ENCODE measurements around the gene TBCEL.
A peak's percentile ranks its signal among the peaks of the same experiment; 100 is the strongest.

DNA sequence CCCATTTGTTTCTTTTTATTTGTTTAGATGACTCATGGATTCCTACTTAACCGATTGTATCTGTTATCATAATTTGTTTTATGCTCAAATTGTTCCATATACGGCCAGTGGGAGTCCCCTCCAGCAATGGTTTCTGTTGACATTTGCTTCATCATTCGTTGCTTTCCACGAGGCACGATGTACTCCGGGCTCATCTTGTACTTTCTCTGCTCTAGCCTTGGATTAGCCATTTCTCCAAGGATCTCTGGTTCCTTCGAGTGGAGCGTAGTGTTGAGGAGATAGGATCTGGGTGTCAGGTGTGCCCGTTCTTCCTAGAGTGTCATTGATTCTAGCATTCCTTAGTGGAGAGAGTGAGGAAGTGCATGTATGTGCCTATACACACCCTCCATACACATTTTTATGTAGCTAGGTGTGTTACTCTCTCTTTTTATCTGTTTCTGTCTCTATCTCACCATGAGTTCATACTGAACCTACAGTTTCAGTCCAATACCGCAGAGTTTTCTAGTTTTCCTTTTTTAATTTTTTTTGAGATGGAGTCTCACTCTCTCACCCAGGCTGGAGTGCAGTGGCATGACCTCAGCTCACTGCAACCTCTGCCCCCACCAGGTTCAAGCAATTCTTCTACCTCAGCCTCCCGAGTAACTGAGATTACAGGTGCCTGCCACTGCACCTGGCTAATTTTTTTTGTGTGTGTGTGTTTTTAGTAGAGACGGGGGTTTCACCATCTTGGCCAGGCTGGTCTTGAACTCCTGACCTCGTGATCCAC is 108.5 kb downstream of the TBCEL start:
- TF ChIP-seq, protein P1, sequence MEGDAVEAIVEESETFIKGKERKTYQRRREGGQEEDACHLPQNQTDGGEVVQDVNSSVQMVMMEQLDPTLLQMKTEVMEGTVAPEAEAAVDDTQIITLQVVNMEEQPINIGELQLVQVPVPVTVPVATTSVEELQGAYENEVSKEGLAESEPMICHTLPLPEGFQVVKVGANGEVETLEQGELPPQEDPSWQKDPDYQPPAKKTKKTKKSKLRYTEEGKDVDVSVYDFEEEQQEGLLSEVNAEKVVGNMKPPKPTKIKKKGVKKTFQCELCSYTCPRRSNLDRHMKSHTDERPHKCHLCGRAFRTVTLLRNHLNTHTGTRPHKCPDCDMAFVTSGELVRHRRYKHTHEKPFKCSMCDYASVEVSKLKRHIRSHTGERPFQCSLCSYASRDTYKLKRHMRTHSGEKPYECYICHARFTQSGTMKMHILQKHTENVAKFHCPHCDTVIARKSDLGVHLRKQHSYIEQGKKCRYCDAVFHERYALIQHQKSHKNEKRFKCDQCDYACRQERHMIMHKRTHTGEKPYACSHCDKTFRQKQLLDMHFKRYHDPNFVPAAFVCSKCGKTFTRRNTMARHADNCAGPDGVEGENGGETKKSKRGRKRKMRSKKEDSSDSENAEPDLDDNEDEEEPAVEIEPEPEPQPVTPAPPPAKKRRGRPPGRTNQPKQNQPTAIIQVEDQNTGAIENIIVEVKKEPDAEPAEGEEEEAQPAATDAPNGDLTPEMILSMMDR (IDR thresholded peaks at IDR 0.05 in 2 of 3, conservative IDR thresholded peaks at IDR 0.05 in 1 of 3; ENCODE audit: borderline replicate concordance in 1 of 3, insufficient read depth in 1 of 3, low read depth in 2 of 3, low read length in 2 of 3), result peak; percentile 8 to 59 (median 47); a peak in 4 of 6 replicates
- no peak for TF ChIP-seq POLR2AphosphoS5 (IDR thresholded peaks at IDR 0.05; ENCODE audit: low read depth, low read length)
- TF ChIP-seq RAD21 (IDR thresholded peaks at IDR 0.05; ENCODE audit: low read depth), result 0 out of 2 replicates have a peak, but pooled peaks have one; percentile 10
- TF ChIP-seq, protein P2, sequence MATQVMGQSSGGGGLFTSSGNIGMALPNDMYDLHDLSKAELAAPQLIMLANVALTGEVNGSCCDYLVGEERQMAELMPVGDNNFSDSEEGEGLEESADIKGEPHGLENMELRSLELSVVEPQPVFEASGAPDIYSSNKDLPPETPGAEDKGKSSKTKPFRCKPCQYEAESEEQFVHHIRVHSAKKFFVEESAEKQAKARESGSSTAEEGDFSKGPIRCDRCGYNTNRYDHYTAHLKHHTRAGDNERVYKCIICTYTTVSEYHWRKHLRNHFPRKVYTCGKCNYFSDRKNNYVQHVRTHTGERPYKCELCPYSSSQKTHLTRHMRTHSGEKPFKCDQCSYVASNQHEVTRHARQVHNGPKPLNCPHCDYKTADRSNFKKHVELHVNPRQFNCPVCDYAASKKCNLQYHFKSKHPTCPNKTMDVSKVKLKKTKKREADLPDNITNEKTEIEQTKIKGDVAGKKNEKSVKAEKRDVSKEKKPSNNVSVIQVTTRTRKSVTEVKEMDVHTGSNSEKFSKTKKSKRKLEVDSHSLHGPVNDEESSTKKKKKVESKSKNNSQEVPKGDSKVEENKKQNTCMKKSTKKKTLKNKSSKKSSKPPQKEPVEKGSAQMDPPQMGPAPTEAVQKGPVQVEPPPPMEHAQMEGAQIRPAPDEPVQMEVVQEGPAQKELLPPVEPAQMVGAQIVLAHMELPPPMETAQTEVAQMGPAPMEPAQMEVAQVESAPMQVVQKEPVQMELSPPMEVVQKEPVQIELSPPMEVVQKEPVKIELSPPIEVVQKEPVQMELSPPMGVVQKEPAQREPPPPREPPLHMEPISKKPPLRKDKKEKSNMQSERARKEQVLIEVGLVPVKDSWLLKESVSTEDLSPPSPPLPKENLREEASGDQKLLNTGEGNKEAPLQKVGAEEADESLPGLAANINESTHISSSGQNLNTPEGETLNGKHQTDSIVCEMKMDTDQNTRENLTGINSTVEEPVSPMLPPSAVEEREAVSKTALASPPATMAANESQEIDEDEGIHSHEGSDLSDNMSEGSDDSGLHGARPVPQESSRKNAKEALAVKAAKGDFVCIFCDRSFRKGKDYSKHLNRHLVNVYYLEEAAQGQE (IDR thresholded peaks at IDR 0.05; ENCODE audit: low read depth), result no peak
- no peak for TF ChIP-seq EZH2 (IDR thresholded peaks at IDR 0.05)
- TF ChIP-seq POLR2A (IDR thresholded peaks at IDR 0.05; ENCODE audit: borderline replicate concordance, extremely low read depth, insufficient read depth, insufficient read length), result no peak
- TF ChIP-seq, protein P3, sequence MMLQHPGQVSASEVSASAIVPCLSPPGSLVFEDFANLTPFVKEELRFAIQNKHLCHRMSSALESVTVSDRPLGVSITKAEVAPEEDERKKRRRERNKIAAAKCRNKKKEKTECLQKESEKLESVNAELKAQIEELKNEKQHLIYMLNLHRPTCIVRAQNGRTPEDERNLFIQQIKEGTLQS (IDR thresholded peaks at IDR 0.05), result no peak
- TF ChIP-seq ZNF274 (IDR thresholded peaks at IDR 0.05; ENCODE audit: low read depth, low read length), result no peak
